Measurements from ENCODE around the gene DNM3. TPM values are rescaled to one million over a fixed set of nuclear protein-coding genes. Genes with fewer than 3 reads are reported as not detected.

Gene DNM3
- total RNA-seq: 1.1 and 2.1 TPM in 2 replicates

GRCh38 chr1:171841050-171841910 lies at the start of gene DNM3:
Gene DNM3, plus strand, starts transcription at chr1:171841498. Its CDS starts 159 bp downstream, at chr1:171841657.

GRCh38 chr1:172420385-172420784 lies 579.1 kb downstream of the DNM3 start, which contains the start of gene C1orf105:
Gene C1orf105, plus strand, starts transcription at chr1:172420685. Its CDS starts 201 bp downstream, at chr1:172420886.

GRCh38 chr1:172443666-172444453 lies 602.6 kb downstream of the DNM3 start, which contains the start of gene PIGC:
Gene PIGC, minus strand, starts transcription at chr1:172444069. Its CDS starts 1,447 bp downstream, at chr1:172442622.

Other genes with a start within 250 kb of the DNM3 start
- not detected in 2 replicates for gene MYOCOS, start 219.3 kb upstream of the DNM3 start, total RNA-seq
- 0.11 and 0.25 TPM in 2 replicates for gene MYOC, start 188.8 kb upstream of the DNM3 start, total RNA-seq
- gene VAMP4, start 99.4 kb upstream of the DNM3 start, total RNA-seq: 8.1 and 10.3 TPM in 2 replicates
- gene METTL13, start 59.8 kb upstream of the DNM3 start, total RNA-seq: 22.7 and 38.5 TPM in 2 replicates

Measured in uterine smooth muscle cell (primary cell).